ENCODE measurements around the gene OR5A2. TPM values are rescaled to one million over a fixed set of nuclear protein-coding genes. Genes with fewer than 3 reads are reported as not detected.
"Not testable (repeated sequence)": the region's sequence is repeated elsewhere in the genome, so short reads cannot be mapped to it uniquely, and the experiment has no call there.

The OR5A2 gene
- total and polyA plus RNA-seq, 2 experiments from 2014 or later: not detected

GRCh38 chr11:59394186-59394585 is 32.0 kb downstream of the OR5A2 start:
- Histone ChIP-seq H3K27ac (no peak overlapping the region), H3K4me1 (ENCODE audit: low read depth) (no peaks in the 10 kb centered on the region), H3K36me3 (no peaks in the 10 kb centered on the region), H3K27me3 (no peaks in the 10 kb centered on the region), H3K9me3 (ENCODE audit: low read depth) (no peaks in the 10 kb centered on the region), H3K4me3 (no peak overlapping the region)
- DNase-seq (ENCODE audit: low read depth in 1 of 2, low spot score in 1 of 2): no peak
- TF ChIP-seq CTCF (IDR thresholded peaks at IDR 0.05; ENCODE audit: low read depth, low read length): no peak

GRCh38 chr11:59380263-59381059 is 45.8 kb downstream of the OR5A2 start:
- no peak overlapping the region for H3K4me3 ChIP-seq
- no peak overlapping the region for H3K27ac ChIP-seq
- no peaks in the 10 kb centered on the region for H3K9me3 ChIP-seq (ENCODE audit: low read depth)
- DNase-seq (ENCODE audit: low read depth in 1 of 2, low spot score in 1 of 2): no peak
- no peak for TF ChIP-seq CTCF (IDR thresholded peaks at IDR 0.05; ENCODE audit: low read depth, low read length)
- no peaks in the 10 kb centered on the region for H3K4me1 ChIP-seq (ENCODE audit: low read depth)
- no peaks in the 10 kb centered on the region for H3K36me3 ChIP-seq
- H3K27me3 ChIP-seq: no peaks in the 10 kb centered on the region

- not testable (repeated sequence) for H3K9me3 ChIP-seq (ENCODE audit: low read depth); H3K4me3 ChIP-seq; H3K36me3 ChIP-seq; DNase-seq (ENCODE audit: low read depth in 1 of 2, low spot score in 1 of 2); H3K27me3 ChIP-seq; H3K27ac ChIP-seq; H3K4me1 ChIP-seq (ENCODE audit: low read depth)
Observed at GRCh38 chr11:59372324-59372723, 53.9 kb downstream of the OR5A2 start.

- Histone ChIP-seq H3K4me1 (ENCODE audit: low read depth) (no peaks in the 10 kb centered on the region), H3K9me3 (ENCODE audit: low read depth) (no peaks in the 10 kb centered on the region)
Observed at GRCh38 chr11:59368238-59369022, 57.8 kb downstream of the OR5A2 start.

More at GRCh38 chr11:59368238-59369022, 57.8 kb downstream of the OR5A2 start:
- no peaks in the 10 kb centered on the region for H3K36me3 ChIP-seq
- no peak overlapping the region for H3K4me3 ChIP-seq
- TF ChIP-seq CTCF (IDR thresholded peaks at IDR 0.05; ENCODE audit: low read depth, low read length): no peak
- H3K27me3 ChIP-seq: no peaks in the 10 kb centered on the region
- H3K27ac ChIP-seq: no peak overlapping the region
- no peak for DNase-seq (ENCODE audit: low read depth in 1 of 2, low spot score in 1 of 2)

Other genes with a start within 250 kb of the OR5A2 start
- not detected in 2 replicates for gene MPEG1, start 213.5 kb downstream of the OR5A2 start, total RNA-seq
- gene MPEG1, start 213.5 kb downstream of the OR5A2 start, polyA plus RNA-seq: not detected in 2 replicates
- gene OR5AN1, start 67.5 kb downstream of the OR5A2 start, total RNA-seq: not detected in 2 replicates
- not detected in 2 replicates for gene OR5AN1, start 67.5 kb downstream of the OR5A2 start, polyA plus RNA-seq
- not detected in 2 replicates for gene OR5A1, start 10.1 kb upstream of the OR5A2 start, total RNA-seq
- gene OR5A1, start 10.1 kb upstream of the OR5A2 start, polyA plus RNA-seq: not detected in 2 replicates
- not detected in 2 replicates for gene OR4D6, start 30.5 kb upstream of the OR5A2 start, total RNA-seq
- gene OR4D6, start 30.5 kb upstream of the OR5A2 start, polyA plus RNA-seq: not detected in 2 replicates
- gene OR4D10, start 46.9 kb upstream of the OR5A2 start, total RNA-seq: not detected in 2 replicates
- gene OR4D10, start 46.9 kb upstream of the OR5A2 start, polyA plus RNA-seq: not detected in 2 replicates
- not detected in 2 replicates for gene OR4D11, start 77.2 kb upstream of the OR5A2 start, total RNA-seq
- gene OR4D11, start 77.2 kb upstream of the OR5A2 start, polyA plus RNA-seq: not detected in 2 replicates
- not detected in 2 replicates for gene OR4D9, start 85.1 kb upstream of the OR5A2 start, total RNA-seq
- gene OR4D9, start 85.1 kb upstream of the OR5A2 start, polyA plus RNA-seq: not detected in 2 replicates
- 20.6 and 27.3 TPM in 2 replicates for gene OSBP, start 189.4 kb upstream of the OR5A2 start, total RNA-seq
- gene OSBP, start 189.4 kb upstream of the OR5A2 start, polyA plus RNA-seq: 30.7 and 39.8 TPM in 2 replicates
- gene PATL1, start 242.6 kb upstream of the OR5A2 start, total RNA-seq: 7.9 and 10.9 TPM in 2 replicates
- gene PATL1, start 242.6 kb upstream of the OR5A2 start, polyA plus RNA-seq: 11.4 and 15.8 TPM in 2 replicates